Gastroesophageal sphincter (tissue), 4 donors: Measurements from ENCODE around the gene PRXL2B. TPM values are rescaled to one million over a fixed set of nuclear protein-coding genes. Genes with fewer than 3 reads are reported as not detected.

ENCODE experiments used
- ATAC-seq: fragments of 150-250 bp; one replicate; pipeline ENCODE4 v1.9.1; 2016; ENCODE audit warnings: mild to moderate bottlenecking, moderate library complexity
- H3K27ac ChIP-seq, 4 donors: fragments of 200-600 bp; sonication (generic) in 3 of 4; 1 replicate in 3 of 4; 2 replicates in 1 of 4; pipeline ENCODE4 v1.5.1; 2016 to 2019
- H3K27me3 ChIP-seq: fragments of 200-600 bp; sonication (generic); one replicate; pipeline ENCODE4 v1.5.1; 2019
- H3K36me3 ChIP-seq, 2 donors: fragments of 200-600 bp; sonication (generic); one replicate each; pipeline ENCODE4 v1.5.1; 2019; ENCODE audit warnings: control low read depth in 1 of 2
- H3K4me1 ChIP-seq, 3 donors: fragments of 200-600 bp; sonication (generic); 1 replicate in 2 of 3; 2 replicates in 1 of 3; pipeline ENCODE4 v1.5.1; 2016 to 2019; ENCODE audit warnings: control low read depth in 2 of 3
- H3K4me3 ChIP-seq, 2 donors: fragments of 200-600 bp; sonication (generic); one replicate each; pipeline ENCODE4 v1.5.1; 2019; ENCODE audit warnings: mild to moderate bottlenecking in 1 of 2, moderate library complexity in 1 of 2
- H3K9me3 ChIP-seq, 3 donors: fragments of 200-600 bp; sonication (generic); one replicate each; pipeline ENCODE4 v1.5.1; 2017 to 2019; ENCODE audit warnings: control low read depth in 2 of 3
- EP300 ChIP-seq: sonication (generic); formaldehyde crosslinking; IDR thresholded peaks from one replicate; pipeline ENCODE4 v1.6.1; 2017; ENCODE audit warnings: antibody characterized with exemption, mild to moderate bottlenecking
- POLR2A ChIP-seq, 2 donors: fragments of 450-650 bp; IDR thresholded peaks; one replicate each; pipeline ENCODE4 v1.6.1; 2017; ENCODE audit warnings: antibody characterized with exemption in 2 of 2, mild to moderate bottlenecking in 2 of 2, moderate library complexity in 1 of 2
- POLR2AphosphoS5 ChIP-seq: sonication (generic); formaldehyde crosslinking; IDR thresholded peaks from one replicate; pipeline ENCODE4 v1.6.1; 2017; ENCODE audit warnings: antibody characterized with exemption
- WGBS, 2 donors: methylation state at CpG; one replicate each; pipeline ENCODE4 v1.1.5; 2018; ENCODE audit warnings: low coverage in 1 of 2; 5-methylcytosine and 5-hydroxymethylcytosine counted together
- total RNA-seq, 4 donors: library from RNA; depleted of rRNA; stranded (reverse); fragments of >200 nt; gene quantifications; one replicate each; pipeline ENCODE4 v1.1.0, GENCODE V29; 2016
- TF ChIP-seq, protein P1 (sequence below), 4 experiments: fragments of 200-600 bp in 2 of 4; fragments of 450-650 bp in 2 of 4; sonication (generic) in 1 of 4; IDR thresholded peaks; one replicate each; pipeline ENCODE4 v1.5.1; 2017 to 2019; ENCODE audit warnings: antibody characterized with exemption in 4 of 4, mild to moderate bottlenecking in 2 of 4, moderate library complexity in 2 of 4

PRXL2B gene
- total RNA-seq, 4 donors from 2014 or later: 6.5 to 24.1 (median 14.0) TPM

DNA sequence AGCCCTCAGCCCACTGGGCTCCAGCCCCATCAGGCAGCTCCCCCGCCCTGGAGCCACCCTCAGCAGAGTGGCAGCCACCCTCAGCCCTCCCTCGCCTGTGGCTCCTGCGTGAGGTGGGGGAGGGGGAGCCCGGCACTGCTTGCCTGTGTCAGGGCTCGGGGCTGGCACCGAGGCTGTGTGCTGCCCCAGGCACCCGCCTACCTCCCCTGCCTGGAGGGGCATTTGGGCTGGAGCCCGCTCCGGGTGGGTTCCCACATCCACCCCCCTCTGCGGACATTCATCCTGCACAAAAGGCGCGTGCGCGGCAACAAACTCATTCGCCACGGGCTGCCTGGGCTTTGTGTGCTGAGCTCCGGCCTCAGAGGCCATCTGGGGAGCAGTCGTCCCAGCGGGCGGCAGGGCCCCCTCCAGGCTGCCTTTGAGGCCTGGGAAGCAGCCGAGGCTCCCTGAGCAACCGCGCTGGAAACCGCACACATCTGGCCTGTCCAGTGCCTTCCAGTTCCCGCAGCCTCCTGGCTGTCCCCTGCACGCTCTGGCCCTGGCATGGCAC is 43.0 kb upstream of the PRXL2B start:
- no peak for TF ChIP-seq POLR2AphosphoS5
- TF ChIP-seq POLR2A (IDR thresholded peaks at IDR 0.05): no peak
- TF ChIP-seq, protein P1, sequence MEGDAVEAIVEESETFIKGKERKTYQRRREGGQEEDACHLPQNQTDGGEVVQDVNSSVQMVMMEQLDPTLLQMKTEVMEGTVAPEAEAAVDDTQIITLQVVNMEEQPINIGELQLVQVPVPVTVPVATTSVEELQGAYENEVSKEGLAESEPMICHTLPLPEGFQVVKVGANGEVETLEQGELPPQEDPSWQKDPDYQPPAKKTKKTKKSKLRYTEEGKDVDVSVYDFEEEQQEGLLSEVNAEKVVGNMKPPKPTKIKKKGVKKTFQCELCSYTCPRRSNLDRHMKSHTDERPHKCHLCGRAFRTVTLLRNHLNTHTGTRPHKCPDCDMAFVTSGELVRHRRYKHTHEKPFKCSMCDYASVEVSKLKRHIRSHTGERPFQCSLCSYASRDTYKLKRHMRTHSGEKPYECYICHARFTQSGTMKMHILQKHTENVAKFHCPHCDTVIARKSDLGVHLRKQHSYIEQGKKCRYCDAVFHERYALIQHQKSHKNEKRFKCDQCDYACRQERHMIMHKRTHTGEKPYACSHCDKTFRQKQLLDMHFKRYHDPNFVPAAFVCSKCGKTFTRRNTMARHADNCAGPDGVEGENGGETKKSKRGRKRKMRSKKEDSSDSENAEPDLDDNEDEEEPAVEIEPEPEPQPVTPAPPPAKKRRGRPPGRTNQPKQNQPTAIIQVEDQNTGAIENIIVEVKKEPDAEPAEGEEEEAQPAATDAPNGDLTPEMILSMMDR (IDR thresholded peaks at IDR 0.05): no peak
- TF ChIP-seq EP300: no peak
- no peak overlapping the region for H3K27ac ChIP-seq
- H3K4me3 ChIP-seq: no peak overlapping the region
- H3K9me3 ChIP-seq: no peaks in the 10 kb centered on the region
- no CpG with 5 or more reads among the region's 26 CpGs for WGBS, 2 donors
- H3K4me1 ChIP-seq: peaks cover 0 to 62% (median 28%) of the 10 kb centered on the region in 3 donors
- peaks cover 93% of the 10 kb centered on the region for H3K27me3 ChIP-seq
- ATAC-seq: no peak
- H3K36me3 ChIP-seq: no peaks in the 10 kb centered on the region

DNA sequence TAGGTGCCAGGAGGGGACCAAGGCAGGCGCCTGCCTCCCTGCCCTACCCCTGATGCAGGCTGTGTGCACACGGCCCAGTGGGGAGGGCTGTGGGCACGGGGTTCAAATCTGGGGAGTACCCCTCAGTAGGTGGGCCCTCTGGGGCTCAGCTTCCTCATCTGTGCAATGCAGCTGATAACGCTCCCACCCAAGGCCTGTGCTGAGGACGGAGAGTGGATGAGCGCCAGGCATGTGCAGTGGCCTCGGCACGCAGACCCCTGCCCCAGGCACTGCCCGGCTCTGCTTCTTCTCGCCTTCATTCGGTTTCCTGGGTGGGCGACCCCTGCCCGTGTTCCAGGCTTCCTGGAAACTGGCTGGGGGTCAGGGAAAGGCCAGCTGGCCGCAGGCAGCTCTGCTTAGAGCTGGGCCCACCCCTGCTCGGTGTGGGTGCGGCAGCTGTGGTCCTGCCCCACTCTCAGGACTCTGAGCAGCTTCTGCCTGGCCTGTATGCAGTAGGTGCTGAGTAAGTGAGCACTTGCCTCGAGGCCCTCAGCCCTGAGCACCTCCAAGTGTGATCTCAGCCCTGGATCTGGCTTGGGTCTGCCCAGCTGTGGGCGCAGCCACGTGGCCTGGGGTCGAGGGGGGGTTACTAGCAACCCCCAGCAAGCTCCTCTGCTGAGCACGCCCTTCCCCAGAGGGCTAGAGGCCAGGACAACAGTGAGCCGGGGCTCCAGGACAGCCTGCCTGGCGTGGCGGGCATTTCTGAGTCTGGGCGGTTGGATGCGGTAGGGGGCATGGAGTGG is 42.3 kb upstream of the PRXL2B start:
- TF ChIP-seq, protein P1 (IDR thresholded peaks at IDR 0.05): no peak
- H3K36me3 ChIP-seq: no peaks in the 10 kb centered on the region
- no CpG with 5 or more reads among the region's 26 CpGs for WGBS, 2 donors
- peaks cover 0 to 68% (median 32%) of the 10 kb centered on the region in 3 donors for H3K4me1 ChIP-seq
- no peak for ATAC-seq
- H3K9me3 ChIP-seq: no peaks in the 10 kb centered on the region
- peaks cover 86% of the 10 kb centered on the region for H3K27me3 ChIP-seq
- H3K4me3 ChIP-seq: no peak overlapping the region
- H3K27ac ChIP-seq: peak overlapping the region in 3 of 4 donors; percentile 1 to 90 (median 88)

- H3K4me1 ChIP-seq: peaks cover 0 to 76% (median 34%) of the 10 kb centered on the region in 3 donors
- TF ChIP-seq POLR2A (IDR thresholded peaks at IDR 0.05): no peak
- no peak overlapping the region for H3K4me3 ChIP-seq
- H3K9me3 ChIP-seq: no peaks in the 10 kb centered on the region
- peak overlapping the region in 3 of 4 donors; percentile 88 to 90 (median 88) for H3K27ac ChIP-seq
- H3K36me3 ChIP-seq: no peaks in the 10 kb centered on the region
- peaks cover 78% of the 10 kb centered on the region for H3K27me3 ChIP-seq
- no peak for ATAC-seq
- WGBS, 2 donors: 80% methylated on average over 1 of the region's 19 CpGs; no CpG with 5 or more reads in 1 of the 2 donors
Observed at GRCh38 chr1:2544875-2545640, 41.5 kb upstream of the PRXL2B start.

- H3K27me3 ChIP-seq: peaks cover 69% of the 10 kb centered on the region
- H3K27ac ChIP-seq: peak overlapping the region; percentile 26 to 90 (median 88)
- TF ChIP-seq, protein P1 (IDR thresholded peaks at IDR 0.05): no peak
- TF ChIP-seq POLR2A (IDR thresholded peaks at IDR 0.05): peak in 1 of 2 donors; percentile 24
- no peaks in the 10 kb centered on the region for H3K36me3 ChIP-seq
- ATAC-seq: peak; percentile 63
- H3K4me3 ChIP-seq: peak overlapping the region; percentile 35 to 61
- H3K4me1 ChIP-seq: peaks cover 0 to 79% (median 34%) of the 10 kb centered on the region in 3 donors
- no CpG with 5 or more reads among the region's 43 CpGs for WGBS, 2 donors
- H3K9me3 ChIP-seq: no peaks in the 10 kb centered on the region
Observed at GRCh38 chr1:2545754-2546514, 40.6 kb upstream of the PRXL2B start.
